GM12878 (cell line): ENCODE measurements around the gene FAF1. TPM values are rescaled to one million over a fixed set of nuclear protein-coding genes. Genes with fewer than 3 reads are reported as not detected.

Experiments used
- ATAC-seq: fragments of 200-7000 bp; cut with Tn5 transposase; 3 replicates; pipeline ENCODE4 v1.9.1; 2020; ENCODE audit warnings: mild to moderate bottlenecking, moderate library complexity
- BruUV-seq: library from RNA; stranded (reverse); fragments of 400-500 nt; replicated peaks from 2 replicates; lab custom pipeline; 2021; lab: Mats Ljungman, UMichigan
- CTCF ChIA-PET: fragments of 300-600 bp; sonication (Branson Sonifier 250); formaldehyde crosslinking; extraction: SDS; loops from one replicate; lab custom pipeline; 2021; ENCODE audit warnings: inconsistent platforms; lab: Yijun Ruan, JAX
- POLR2A ChIA-PET: fragments of 350-600 bp; formaldehyde crosslinking; extraction: SDS; loops from one replicate; lab custom pipeline; 2021; ENCODE audit warnings: inconsistent platforms; lab: Charles Lee
- RAD21 ChIA-PET: fragments of 300-600 bp; sonication (Branson Sonifier 250); formaldehyde crosslinking; loops from one replicate; lab custom pipeline; 2023; ENCODE audit warnings: antibody characterized with exemption; ENCODE audit not compliant: unreplicated experiment; lab: Charles Lee
- SMC1A ChIA-PET: fragments of 300-600 bp; sonication (Branson Sonifier 250); formaldehyde crosslinking; loops from one replicate; lab custom pipeline; 2023; ENCODE audit not compliant: unreplicated experiment, uncharacterized antibody; lab: Charles Lee
- DNase-seq: peaks from one replicate; pipeline ENCODE4 v3.0.0-alpha.2; 2011; ENCODE audit warnings: low read depth, low spot score
- FAIRE-seq: peaks from 3 replicates; lab custom pipeline; 2011; peaks lifted over from hg19 to GRCh38; lab: Jason Lieb, UNC
- H2AFZ ChIP-seq: 2 replicates; pipeline ENCODE4 v1.6.0; 2011; ENCODE audit warnings: low read depth, low read length, control low read depth; ENCODE audit not compliant: control insufficient read depth
- H3K27ac ChIP-seq: 2 replicates; pipeline ENCODE4 v1.5.1; 2011; ENCODE audit warnings: control low read depth; ENCODE audit not compliant: control insufficient read depth, insufficient read depth
- H3K27me3 ChIP-seq, 2 experiments: replicated peaks in 1 of 2; 2 replicates each; pipeline versions ENCODE4 v1.6.0 to v1.6.1; 2011; ENCODE audit warnings: low read length in 1 of 2; ENCODE audit not compliant: control insufficient read depth in 2 of 2, insufficient read depth in 2 of 2
- H3K36me3 ChIP-seq, 2 experiments: 2 replicates each; pipeline ENCODE4 v1.5.1; 2011; ENCODE audit warnings: low read length in 1 of 2; ENCODE audit not compliant: control insufficient read depth in 2 of 2, insufficient read depth in 2 of 2
- H3K4me1 ChIP-seq: 2 replicates; pipeline ENCODE4 v1.6.1; 2011; ENCODE audit warnings: mild to moderate bottlenecking, low read length, moderate library complexity, mixed read lengths; ENCODE audit not compliant: control insufficient read depth, insufficient read depth
- H3K4me2 ChIP-seq: 2 replicates; pipeline ENCODE4 v1.6.0; 2011; ENCODE audit warnings: control low read depth; ENCODE audit not compliant: control insufficient read depth, insufficient read depth
- H3K4me3 ChIP-seq: fragments of 200-600 bp; sonication (generic); 2 replicates; pipeline ENCODE4 v1.5.1; 2016
- H3K79me2 ChIP-seq: 2 replicates; pipeline ENCODE4 v1.6.0; 2011; ENCODE audit warnings: low read length; ENCODE audit not compliant: control insufficient read depth, insufficient read depth
- H3K9ac ChIP-seq: 2 replicates; pipeline ENCODE4 v1.8.0; 2011; ENCODE audit warnings: low read length, control low read depth, mixed read lengths; ENCODE audit not compliant: control insufficient read depth, insufficient read depth
- H3K9me3 ChIP-seq: replicated peaks from 3 replicates; pipeline ENCODE4 v1.5.1; 2011; ENCODE audit warnings: mild to moderate bottlenecking, low read length; ENCODE audit not compliant: control insufficient read depth, insufficient read depth
- H4K20me1 ChIP-seq: 2 replicates; pipeline ENCODE4 v1.6.0; 2011; ENCODE audit not compliant: control insufficient read depth, insufficient read depth
- BHLHE40 ChIP-seq, 2 experiments: fragments of 450-650 bp in 1 of 2; IDR thresholded peaks; 2 replicates each; pipeline ENCODE4 v1.6.1; 2011 to 2017; ENCODE audit warnings: low read depth in 2 of 2, borderline replicate concordance in 1 of 2, improper control_type of control experiment in 1 of 2, low read length in 1 of 2, mild to moderate bottlenecking in 1 of 2
- CEBPZ ChIP-seq: fragments of 150-350 bp; IDR thresholded peaks from 2 replicates; pipeline ENCODE4 v1.6.1; 2016; ENCODE audit warnings: low read depth, low read length
- FOXM1 ChIP-seq: IDR thresholded peaks from 2 replicates; pipeline ENCODE4 v1.6.1; 2012; ENCODE audit warnings: low read depth, mild to moderate bottlenecking, inconsistent platforms, low read length, moderate library complexity
- IRF5 ChIP-seq: fragments of 450-650 bp; IDR thresholded peaks from 2 replicates; pipeline ENCODE4 v1.6.1; 2017; ENCODE audit warnings: borderline replicate concordance
- POLR2AphosphoS2 ChIP-seq: IDR thresholded peaks from 2 replicates; pipeline ENCODE4 v1.6.1; 2011; ENCODE audit warnings: low read depth, mild to moderate bottlenecking, low read length, improper control_type of control experiment, moderate library complexity
- RAD21 ChIP-seq: IDR thresholded peaks from 2 replicates; pipeline ENCODE4 v1.6.1; 2011; ENCODE audit warnings: mild to moderate bottlenecking, low read depth, low read length, moderate library complexity; ENCODE audit not compliant: insufficient read depth
- RBBP5 ChIP-seq: fragments of 200-600 bp; sonication (generic); conservative IDR thresholded peaks from 2 replicates; pipeline ENCODE4 v1.6.1; 2016
- SMARCA5 ChIP-seq: fragments of 450-650 bp; IDR thresholded peaks from 2 replicates; pipeline ENCODE4 v1.6.1; 2017; ENCODE audit warnings: mild to moderate bottlenecking
- SPI1 ChIP-seq: IDR thresholded peaks from 2 replicates; pipeline ENCODE4 v1.6.1; 2011; ENCODE audit warnings: low read depth, mild to moderate bottlenecking, low read length, moderate library complexity, borderline replicate concordance; ENCODE audit not compliant: insufficient read depth
- USF2 ChIP-seq: IDR thresholded peaks from 2 replicates; pipeline ENCODE4 v1.6.1; 2011; ENCODE audit warnings: low read depth, low read length, improper control_type of control experiment, borderline replicate concordance
- WRNIP1 ChIP-seq: IDR thresholded peaks from 2 replicates; pipeline ENCODE4 v1.6.1; 2011; ENCODE audit warnings: low read depth, low read length, improper control_type of control experiment, borderline replicate concordance
- ZBTB40 ChIP-seq: fragments of 450-650 bp; IDR thresholded peaks from 2 replicates; pipeline ENCODE4 v1.6.1; 2016; ENCODE audit warnings: mild to moderate bottlenecking, moderate library complexity, borderline replicate concordance
- ZNF207 ChIP-seq: fragments of 450-650 bp; IDR thresholded peaks from 2 replicates; pipeline ENCODE4 v1.6.1; 2014; ENCODE audit warnings: antibody characterized with exemption, mild to moderate bottlenecking, borderline replicate concordance
- WGBS: methylation state at CpG from one replicate; pipeline ENCODE4 v1.1.6; 2016; ENCODE audit warnings: low lambda C conversion rate; ENCODE audit not compliant: insufficient replicate concordance, insufficient coverage; ENCODE audit errors: missing lambda C conversion rate; 5-methylcytosine and 5-hydroxymethylcytosine counted together
- in situ Hi-C: fragments of 300-500 bp; cut with MboI; formaldehyde crosslinking; loops from 9 replicates; pipeline ENCODE4 v1.14.3; 2018; ENCODE audit warnings: mixed read lengths
- intact Hi-C: fragments of 100-400 bp; cut with micrococcal nuclease; formaldehyde crosslinking; loops from one replicate; pipeline ENCODE4 v1.14.2; 2022; ENCODE audit not compliant: unreplicated experiment
- polyA plus RNA-seq, 11 experiments: library from polyadenylated mRNA; depleted of rRNA in 4 of 11; unstranded in 6 of 11; stranded (reverse) in 5 of 11; fragments of >200 nt; fragmentation: Nextera tagmentation in 4 of 11; fragmentation: Illumina TruSeq in 1 of 11; extraction: Ambion mirVana in 4 of 11; extraction: Trizol in 1 of 11; gene quantifications; 1 replicate in 1 of 11; 2 replicates in 10 of 11; pipeline versions ENCODE4 v1.2.1 to v1.2.3, GENCODE V29; 2011 to 2016; ENCODE audit warnings: inconsistent platforms in 2 of 11, missing spikeins in 2 of 11, low read depth in 1 of 11
- total RNA-seq, 4 experiments: library from RNA; depleted of rRNA in 3 of 4; stranded (reverse); fragments of >200 nt in 3 of 4; fragmentation: Illumina TruSeq in 1 of 4; extraction: Trizol in 1 of 4; gene quantifications; 2 replicates each; pipeline versions ENCODE4 v1.2.1 to v1.2.3, GENCODE V29; 2013 to 2021

The FAF1 gene
- total and polyA plus RNA-seq, 10 of the 15 experiments (the other 5 are each of a cell fraction or from before 2014, with no cell fraction given): 8.6 to 54.5 (median 23.7) TPM

GRCh38 chr1:50568782-50569181 is 391.3 kb downstream of the FAF1 start (continued):
- no peak for TF ChIP-seq RAD21
- TF ChIP-seq BHLHE40 (IDR thresholded peaks at IDR 0.05; ENCODE audit: borderline replicate concordance in 1 of 2, low read depth in 2 of 2, low read length in 1 of 2): no peak
- TF ChIP-seq ZNF207: no peak
- TF ChIP-seq ZBTB40: no peak

- ChIA-PET SMC1A (interaction anchor here (0.8 kb wide), 1 partner anchor 17 kb away, joined by 4 read pairs; no protein-coding TSS in a partner anchor), POLR2A (no interaction called here), CTCF (interaction anchor here (1.0 kb wide), 1 partner anchor 17 kb away, joined by 4 read pairs; no protein-coding TSS in a partner anchor), RAD21 (no interaction called here)
- Histone ChIP-seq H3K79me2 (no peaks in the 10 kb centered on the region), H3K4me1 (no peaks in the 10 kb centered on the region), H3K4me3 (no peak overlapping the region), H3K36me3 (peaks cover 0 to 3% of the 10 kb centered on the region in 2 experiments; a peak in 2 of 4 replicates), H4K20me1 (no peaks in the 10 kb centered on the region), H3K4me2 (no peak overlapping the region), H3K27ac (no peak overlapping the region), H2AFZ (no peak overlapping the region), H3K9ac (no peak overlapping the region), H3K27me3 (no peaks in the 10 kb centered on the region), H3K9me3 (no peaks in the 10 kb centered on the region)
- in situ Hi-C loops (no loop called here), intact Hi-C loops (no loop called here)
- no TSS peak for BruUV-seq
- ATAC-seq (no peak), DNase-seq (no peak), FAIRE-seq (no peak)
- whole genome bisulfite sequencing: 93% methylated on average over 2 of the region's 2 CpGs
- TF ChIP-seq RBBP5 (no peak), SMARCA5 (no peak), CEBPZ (no peak), USF2 (no peak), IRF5 (no peak), FOXM1 (no peak), POLR2AphosphoS2 (no peak), SPI1 (no peak), WRNIP1 (no peak)
Measured at GRCh38 chr1:50566405-50566804, 393.7 kb downstream of the FAF1 start.
